Stimulated activated CD4-positive, alpha-beta T cell treated with anti-CD3 and anti-CD28 coated beads, Interleukin-2, amount 100 ng/mL, for 4 hours (primary cell): Measurements from ENCODE around the gene MAML3.

Experiments
- DNase-seq: peaks from one replicate; pipeline ENCODE4 v3.0.0-alpha.2; 2020; ENCODE audit warnings: low read depth

The MAML3 gene

DNA sequence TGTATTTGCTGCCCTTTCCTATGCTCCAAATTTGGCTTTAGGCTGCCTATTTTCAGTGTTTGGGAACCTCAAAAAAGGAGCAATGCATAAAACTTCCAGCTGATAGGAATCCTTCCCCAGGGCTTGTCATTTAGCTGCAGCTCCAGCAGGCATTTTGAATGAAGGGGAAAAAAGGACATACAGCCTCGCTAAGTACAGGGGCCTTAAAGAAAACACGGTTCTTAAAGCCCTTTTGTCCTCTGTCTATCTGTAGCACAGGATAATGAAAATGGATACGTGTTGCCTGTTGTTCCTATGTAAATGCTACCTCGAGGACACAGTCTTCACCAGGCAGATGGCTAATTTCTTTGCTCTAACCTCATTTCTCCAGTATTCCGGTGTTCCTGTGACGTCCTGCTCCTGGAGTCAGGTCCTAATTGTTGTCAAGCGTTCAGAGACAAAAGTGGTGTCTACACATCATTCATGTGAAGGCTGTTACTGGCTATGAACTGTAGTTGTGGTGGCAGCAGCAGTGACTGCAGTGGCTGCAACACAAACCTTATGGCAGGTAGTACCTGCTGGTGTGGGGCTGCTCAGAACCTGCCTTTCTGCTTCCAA is 371.0 kb downstream of the MAML3 start:
- DNase-seq: no peak

DNA sequence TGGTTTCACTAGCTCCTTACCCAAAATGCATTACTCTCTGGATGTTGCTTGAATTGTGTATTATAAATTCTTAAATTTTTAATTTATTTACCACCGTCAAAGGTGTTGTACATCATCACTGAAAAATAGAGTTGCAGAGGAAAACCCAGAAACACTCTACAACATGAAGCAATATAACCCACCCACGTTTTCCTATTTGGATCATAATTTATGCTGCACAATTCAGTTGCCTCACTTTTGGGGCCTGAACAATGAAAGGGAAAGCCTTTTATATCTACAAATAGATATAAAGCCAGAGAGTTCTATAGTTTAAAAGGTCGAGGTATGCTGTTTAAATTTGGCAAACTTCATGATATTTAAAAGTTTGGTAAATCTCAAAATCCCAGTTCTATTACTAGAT is 372.9 kb downstream of the MAML3 start:
- no peak for DNase-seq

GRCh38 chr4:139779691-139780090 is 374.3 kb downstream of the MAML3 start:
- DNase-seq: no peak

GRCh38 chr4:139777757-139778156 is 376.2 kb downstream of the MAML3 start:
- no peak for DNase-seq

DNA sequence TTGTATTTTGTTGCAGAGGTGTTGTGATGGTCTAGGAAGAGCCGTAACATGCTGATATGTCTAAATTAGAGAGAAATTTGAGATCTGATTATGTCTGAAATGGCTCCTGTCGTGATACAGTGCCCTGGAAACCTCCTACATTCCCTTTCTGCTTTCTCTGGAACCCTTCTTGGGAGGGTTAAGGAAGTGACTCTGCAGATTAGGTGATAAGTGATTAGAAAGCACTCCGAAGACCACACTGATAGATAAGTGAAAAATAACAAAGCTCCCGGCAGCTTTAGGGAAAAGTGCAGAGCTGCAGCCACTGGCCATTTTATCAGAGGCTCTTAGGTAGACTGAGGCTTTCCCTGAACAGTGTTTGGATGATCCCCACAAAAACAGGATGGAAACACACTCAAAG is 377.7 kb downstream of the MAML3 start:
- DNase-seq: no peak

DNA sequence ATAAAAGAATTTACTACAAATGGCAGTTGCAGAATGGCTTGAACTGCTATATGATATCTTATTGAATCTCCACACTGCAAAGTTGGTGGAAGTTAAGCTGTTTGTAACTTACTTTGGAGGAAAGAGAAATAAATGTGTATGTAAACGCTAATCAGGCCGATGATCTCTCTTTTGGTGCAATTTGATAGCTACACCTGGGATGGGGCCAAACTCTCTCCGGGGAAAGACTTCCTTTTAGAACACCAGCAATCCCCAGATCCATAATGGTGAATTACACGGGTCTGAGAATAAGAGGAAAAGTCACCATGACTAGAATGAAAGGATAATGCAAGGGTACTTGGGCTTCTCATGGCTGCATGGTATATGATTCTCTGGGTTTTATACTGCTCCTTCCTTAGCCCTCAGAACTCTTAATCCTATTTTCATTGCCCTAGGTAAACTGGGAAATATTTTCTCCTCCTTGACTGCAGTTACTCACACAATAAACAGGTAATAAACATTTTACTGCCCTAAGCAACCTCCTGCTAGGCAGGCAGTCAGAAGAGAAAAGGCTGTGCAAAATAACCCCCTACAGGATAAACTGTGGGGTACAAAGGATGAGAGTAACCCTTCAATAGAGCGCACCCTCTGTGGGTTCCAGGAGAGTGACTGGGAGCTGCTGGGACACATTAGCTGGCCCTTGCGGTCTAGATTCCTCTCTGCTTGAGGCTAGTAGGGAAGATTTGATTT is 379.1 kb downstream of the MAML3 start:
- no peak for DNase-seq

- DNase-seq: no peak
Measured at GRCh38 chr4:139773560-139774318, 380.2 kb downstream of the MAML3 start.

DNA sequence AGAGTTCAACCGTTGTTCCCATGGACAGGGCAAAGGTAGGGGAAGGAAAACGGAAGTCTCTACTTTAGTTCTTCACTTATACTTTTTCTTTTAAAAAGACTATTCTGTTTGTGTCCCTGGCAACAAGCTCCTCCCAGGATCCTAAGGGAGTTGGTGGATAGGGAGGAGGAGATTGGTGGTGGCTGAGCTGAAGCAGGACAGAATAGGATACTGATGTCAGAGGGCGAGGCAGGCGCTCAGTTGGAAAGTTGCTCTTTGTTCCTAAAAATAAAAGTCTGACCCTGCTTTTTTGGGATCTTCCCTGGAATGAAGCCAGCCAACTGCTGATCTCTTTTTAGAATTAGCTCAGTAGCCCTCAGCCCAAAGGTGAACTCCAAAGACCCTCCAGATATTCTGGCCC is 383.6 kb downstream of the MAML3 start:
- DNase-seq: no peak

GRCh38 chr4:139769364-139769763 is 384.6 kb downstream of the MAML3 start:
- no peak for DNase-seq

GRCh38 chr4:139768896-139769295 is 385.1 kb downstream of the MAML3 start:
- no peak for DNase-seq

GRCh38 chr4:139768366-139768765 is 385.6 kb downstream of the MAML3 start:
- DNase-seq: no peak

DNA sequence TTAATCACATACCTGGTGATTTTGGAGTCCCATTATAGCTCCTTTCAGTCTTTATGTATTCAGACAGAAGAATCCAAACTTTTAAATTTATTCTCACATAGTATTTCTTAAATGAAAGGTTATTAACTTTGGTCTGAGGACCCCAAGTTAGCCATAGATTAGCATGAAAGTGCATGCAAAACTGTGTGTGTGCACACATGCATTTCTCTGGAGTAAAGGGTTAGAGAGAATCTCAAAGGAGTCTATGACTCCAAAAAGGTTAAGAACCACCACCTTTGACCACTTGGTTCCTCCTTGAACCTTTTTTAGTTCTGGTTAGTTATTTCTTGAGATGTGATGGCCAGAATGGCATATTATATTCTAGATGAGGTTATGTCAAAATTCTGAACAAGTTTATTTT is 386.4 kb downstream of the MAML3 start:
- DNase-seq: no peak

DNA sequence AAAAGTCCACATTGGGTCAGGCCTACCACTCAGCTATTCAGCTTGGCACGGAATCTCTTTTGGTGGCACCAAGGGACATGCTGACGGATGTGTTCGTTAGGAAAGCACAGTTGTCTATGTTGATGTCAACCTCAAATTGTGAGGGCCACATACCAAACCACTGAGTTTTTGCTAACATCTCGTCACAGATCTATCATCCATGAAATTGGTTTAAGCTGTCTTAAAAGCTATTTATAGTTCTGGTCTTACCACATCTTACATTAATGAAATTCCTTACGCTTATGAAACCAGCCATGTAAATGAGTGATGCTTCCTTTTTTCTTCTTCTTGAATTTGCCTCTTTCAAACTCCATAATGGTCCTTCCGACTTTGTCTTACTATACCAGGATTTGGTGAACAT is 386.8 kb downstream of the MAML3 start:
- DNase-seq: no peak

DNA sequence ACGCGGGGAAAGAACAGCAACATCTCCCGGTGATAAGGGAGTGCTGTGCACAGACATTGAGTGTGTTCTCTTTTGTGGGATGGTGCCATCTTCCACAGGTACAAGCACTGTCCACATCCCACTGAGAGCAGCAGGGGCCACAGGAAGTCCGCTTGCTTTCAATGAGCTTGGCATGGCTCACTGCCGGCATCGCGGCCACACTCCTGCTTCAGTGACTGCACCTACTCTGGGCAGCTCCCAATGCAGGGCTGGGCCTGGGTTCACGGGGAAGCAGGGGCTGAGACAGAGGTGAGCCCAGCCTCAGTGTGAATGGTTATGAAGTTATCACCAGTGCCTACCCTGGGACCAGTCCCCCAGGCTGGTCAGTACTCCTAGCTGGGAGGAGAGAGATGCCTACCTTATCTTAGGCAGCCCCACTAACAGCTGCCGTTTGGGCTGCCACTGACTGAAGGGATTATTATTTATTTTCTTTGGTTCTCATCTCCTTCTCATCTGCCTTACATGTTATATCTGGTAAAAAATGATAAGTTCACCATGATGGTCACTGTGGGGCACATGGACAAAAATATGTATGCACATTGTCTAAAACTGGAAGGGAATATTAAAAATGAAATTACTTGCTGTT is 389.2 kb downstream of the MAML3 start:
- no peak for DNase-seq

DNA sequence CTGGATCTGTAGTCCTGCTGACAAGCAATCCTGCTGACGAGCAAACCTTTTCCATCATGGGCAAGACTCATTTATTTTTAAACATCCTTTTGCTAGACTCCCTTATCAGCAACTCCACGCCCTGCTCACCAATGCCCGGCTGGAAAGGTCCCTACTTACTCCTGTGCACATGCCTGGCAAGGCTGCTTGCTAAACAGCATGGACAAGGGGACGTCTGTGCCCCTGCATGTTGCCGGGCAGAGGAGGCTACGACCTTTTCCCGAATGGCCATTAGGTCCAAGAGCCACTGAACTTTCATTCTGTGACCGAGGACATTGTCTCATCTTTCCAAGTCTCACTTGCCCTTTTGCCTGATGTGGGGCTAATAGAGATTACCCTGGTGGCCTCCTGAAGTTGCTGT is 389.8 kb downstream of the MAML3 start:
- DNase-seq: no peak

- DNase-seq: no peak
Measured at GRCh38 chr4:139763672-139764071, 390.3 kb downstream of the MAML3 start.

DNA sequence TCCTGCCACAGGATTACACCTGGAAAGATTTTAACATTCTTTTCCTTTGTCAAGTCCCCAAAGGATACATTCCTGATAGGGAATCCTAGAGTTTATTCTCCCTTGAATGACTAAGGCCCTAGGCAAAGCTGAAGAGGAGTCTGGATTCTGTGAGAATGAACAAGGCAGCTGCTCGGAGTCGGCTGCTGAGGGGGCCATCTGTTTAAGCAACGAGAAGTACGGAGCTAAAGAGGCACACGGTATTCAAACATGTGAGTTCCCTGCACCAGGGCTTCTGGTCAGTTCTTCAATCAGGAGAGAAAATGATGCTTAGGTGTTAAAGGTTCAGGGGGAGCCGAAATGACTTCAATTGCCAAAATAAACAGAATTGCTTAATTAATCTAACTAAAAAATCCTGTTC is 390.8 kb downstream of the MAML3 start:
- no peak for DNase-seq

DNA sequence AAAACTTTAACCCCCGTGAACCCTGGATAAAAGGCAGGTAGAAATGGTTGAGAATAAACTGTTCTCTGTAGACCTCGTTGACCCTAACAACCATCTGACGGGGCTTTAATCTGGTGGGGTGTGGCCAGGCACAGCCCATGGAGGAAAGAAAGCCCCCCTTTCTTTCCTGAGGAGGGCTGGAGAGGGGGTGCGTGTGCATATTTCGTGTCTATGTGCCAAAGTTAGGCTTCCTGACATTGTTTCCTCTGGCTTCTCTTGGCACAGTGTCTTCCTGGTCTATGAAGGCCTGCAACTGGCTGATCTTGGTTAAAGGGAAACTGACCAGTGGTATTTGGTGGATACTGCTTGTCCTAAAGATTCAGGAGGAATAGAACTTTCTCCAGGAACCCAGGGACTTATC is 391.3 kb downstream of the MAML3 start:
- DNase-seq: no peak

GRCh38 chr4:139761461-139761860 is 392.5 kb downstream of the MAML3 start:
- no peak for DNase-seq

DNA sequence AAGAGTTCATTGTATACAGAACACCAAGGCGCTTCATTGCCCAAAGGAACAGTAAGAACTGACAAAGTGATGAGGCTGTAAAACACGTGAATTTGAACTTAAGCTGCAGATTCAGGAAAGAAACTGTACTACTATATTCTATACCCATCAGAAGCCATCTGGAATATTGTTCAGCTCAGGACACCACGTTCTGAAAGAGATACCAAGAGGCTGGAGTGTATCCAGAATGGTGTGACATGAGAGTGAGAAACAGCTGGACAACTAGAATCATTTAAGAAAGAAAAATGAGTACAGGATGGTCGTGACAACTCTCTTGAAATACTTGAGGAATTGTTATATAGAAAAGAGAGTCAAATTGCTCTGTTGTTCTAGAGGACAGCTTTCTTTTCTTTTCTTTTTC is 393.4 kb downstream of the MAML3 start:
- DNase-seq: no peak

GRCh38 chr4:139759097-139759496 is 394.9 kb downstream of the MAML3 start:
- DNase-seq: no peak

DNA sequence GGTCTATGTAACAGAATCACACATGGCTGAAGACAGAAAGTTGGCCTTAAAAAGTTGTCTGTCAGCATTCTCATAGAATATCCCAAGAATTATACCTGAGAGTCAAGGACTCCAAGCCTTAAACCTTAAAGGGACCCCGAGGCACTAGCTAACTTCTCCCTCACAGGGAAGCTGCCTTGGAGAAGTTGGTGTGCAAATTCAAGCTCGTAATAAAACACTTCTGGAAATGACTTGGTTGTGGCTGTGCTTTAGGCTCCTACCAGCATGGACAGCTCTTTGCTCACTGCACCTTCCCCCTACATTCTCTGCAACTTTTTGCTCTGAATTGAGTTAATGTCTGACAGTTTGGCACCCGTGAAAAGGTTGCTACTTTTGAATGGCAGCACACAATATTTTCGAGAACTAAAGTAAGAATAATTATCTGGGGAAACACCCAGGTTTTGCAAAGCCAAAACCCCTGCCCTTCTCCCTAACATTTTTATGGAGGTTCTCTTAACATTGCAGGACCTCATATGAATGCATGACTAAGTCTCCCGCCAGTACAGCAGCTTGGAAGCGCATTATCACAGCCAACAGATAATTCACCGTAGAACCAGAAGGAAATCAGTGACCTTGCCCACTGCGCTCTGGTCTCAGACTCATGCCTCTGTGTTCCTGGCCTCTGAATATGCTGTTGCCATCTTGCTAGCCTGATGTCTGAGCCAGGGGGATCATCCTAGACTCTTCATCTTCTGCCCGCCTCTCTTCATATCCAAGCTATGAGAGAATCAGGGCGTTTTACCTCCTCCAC is 397.4 kb downstream of the MAML3 start:
- DNase-seq: no peak
